Subcutaneous adipose tissue (tissue), 4 donors: ENCODE data around the gene MOB3A. TPM values are rescaled to one million over a fixed set of nuclear protein-coding genes. Genes with fewer than 3 reads are reported as not detected.

Source experiments
- CTCF ChIP-seq: fragments of 450-650 bp; IDR thresholded peaks from one replicate; pipeline ENCODE4 v1.5.1; 2016; ENCODE audit warnings: low read depth, mild to moderate bottlenecking, control low read depth, antibody characterized with exemption, moderate library complexity
- total RNA-seq, 4 donors: library from RNA; depleted of rRNA; stranded (reverse); fragments of >200 nt; gene quantifications; one replicate each; pipeline ENCODE4 v1.1.0, GENCODE V29; 2016

The MOB3A gene
- total RNA-seq, 4 donors from 2014 or later, result 27.9 to 53.3 (median 46.5) TPM

GRCh38 chr19:2120821-2121220 lies 24.7 kb upstream of the MOB3A start:
- TF ChIP-seq CTCF, result no peak

GRCh38 chr19:2119921-2120785 lies 24.0 kb upstream of the MOB3A start:
- TF ChIP-seq CTCF, result no peak

- no peak for TF ChIP-seq CTCF
Measured at GRCh38 chr19:2118438-2118837, 22.3 kb upstream of the MOB3A start.

GRCh38 chr19:2117215-2117960 lies 21.3 kb upstream of the MOB3A start:
- TF ChIP-seq CTCF, result no peak

- TF ChIP-seq CTCF, result no peak
Measured at GRCh38 chr19:2116507-2116906, 20.4 kb upstream of the MOB3A start.

GRCh38 chr19:2115911-2116426 lies 19.8 kb upstream of the MOB3A start:
- no peak for TF ChIP-seq CTCF

GRCh38 chr19:2115324-2115723 lies 19.2 kb upstream of the MOB3A start:
- no peak for TF ChIP-seq CTCF
